ENCODE results near the gene INAVA.

INAVA gene

GRCh38 chr1:200894712-200895442 is at the start of gene INAVA:
Gene INAVA (plus strand): TSS chr1:200894900. CDS start chr1:200898401, 3,501 bp downstream.
- DNase-seq = no peak
- in situ Hi-C loops (cut with MboI; ENCODE audit: low pct_unique_long_range_greater_than_20kb, low sequenced_read_pairs) = no loop called here

- no peak for DNase-seq
- in situ Hi-C loops (cut with MboI; ENCODE audit: low pct_unique_long_range_greater_than_20kb, low sequenced_read_pairs) = no loop called here
Measured at GRCh38 chr1:200845360-200845759, 49.3 kb upstream of the INAVA start.

GRCh38 chr1:200846398-200846797 is 48.3 kb upstream of the INAVA start:
- in situ Hi-C loops (cut with MboI; ENCODE audit: low pct_unique_long_range_greater_than_20kb, low sequenced_read_pairs) = no loop called here

GRCh38 chr1:200849430-200849829 is 45.3 kb upstream of the INAVA start:
- no peak for DNase-seq
- in situ Hi-C loops (cut with MboI; ENCODE audit: low pct_unique_long_range_greater_than_20kb, low sequenced_read_pairs) = no loop called here

More at GRCh38 chr1:200846398-200846797, 48.3 kb upstream of the INAVA start:
- no peak for DNase-seq

GRCh38 chr1:200850554-200850953 is 44.1 kb upstream of the INAVA start:
- in situ Hi-C loops (cut with MboI; ENCODE audit: low pct_unique_long_range_greater_than_20kb, low sequenced_read_pairs) = no loop called here
- DNase-seq = no peak

GRCh38 chr1:200856716-200857357 is 37.9 kb upstream of the INAVA start:
- DNase-seq = no peak
- in situ Hi-C loops (cut with MboI; ENCODE audit: low pct_unique_long_range_greater_than_20kb, low sequenced_read_pairs) = no loop called here

- in situ Hi-C loops (cut with MboI; ENCODE audit: low pct_unique_long_range_greater_than_20kb, low sequenced_read_pairs) = no loop called here
- DNase-seq = no peak
Measured at GRCh38 chr1:200857804-200858203, 36.9 kb upstream of the INAVA start.

GRCh38 chr1:200861937-200862647 is 32.6 kb upstream of the INAVA start:
- no peak for DNase-seq
- in situ Hi-C loops (cut with MboI; ENCODE audit: low pct_unique_long_range_greater_than_20kb, low sequenced_read_pairs) = no loop called here

GRCh38 chr1:200862713-200863415 is 31.8 kb upstream of the INAVA start:
- no peak for DNase-seq
- in situ Hi-C loops (cut with MboI; ENCODE audit: low pct_unique_long_range_greater_than_20kb, low sequenced_read_pairs) = no loop called here

GRCh38 chr1:200866116-200866515 is 28.6 kb upstream of the INAVA start:
- in situ Hi-C loops (cut with MboI; ENCODE audit: low pct_unique_long_range_greater_than_20kb, low sequenced_read_pairs) = no loop called here
- no peak for DNase-seq

GRCh38 chr1:200866521-200866920 is 28.2 kb upstream of the INAVA start:
- DNase-seq = no peak
- in situ Hi-C loops (cut with MboI; ENCODE audit: low pct_unique_long_range_greater_than_20kb, low sequenced_read_pairs) = no loop called here

- DNase-seq = no peak
- in situ Hi-C loops (cut with MboI; ENCODE audit: low pct_unique_long_range_greater_than_20kb, low sequenced_read_pairs) = no loop called here
Measured at GRCh38 chr1:200867018-200867811, 27.5 kb upstream of the INAVA start.

GRCh38 chr1:200869376-200869752 is 25.3 kb upstream of the INAVA start:
- no peak for DNase-seq
- in situ Hi-C loops (cut with MboI; ENCODE audit: low pct_unique_long_range_greater_than_20kb, low sequenced_read_pairs) = no loop called here

GRCh38 chr1:200869753-200870391 is 24.8 kb upstream of the INAVA start:
- no peak for DNase-seq
- in situ Hi-C loops (cut with MboI; ENCODE audit: low pct_unique_long_range_greater_than_20kb, low sequenced_read_pairs) = no loop called here

GRCh38 chr1:200872446-200873115 is 22.1 kb upstream of the INAVA start, which contains the start of gene GPR25:
Gene GPR25 (plus strand): TSS chr1:200872981. CDS start chr1:200873038, 57 bp downstream.
- DNase-seq = no peak
- in situ Hi-C loops (cut with MboI; ENCODE audit: low pct_unique_long_range_greater_than_20kb, low sequenced_read_pairs) = no loop called here

GRCh38 chr1:200873116-200873670 is 21.5 kb upstream of the INAVA start:
- in situ Hi-C loops (cut with MboI; ENCODE audit: low pct_unique_long_range_greater_than_20kb, low sequenced_read_pairs) = no loop called here
- DNase-seq = no peak

GRCh38 chr1:200873671-200874397 is 20.9 kb upstream of the INAVA start:
- in situ Hi-C loops (cut with MboI; ENCODE audit: low pct_unique_long_range_greater_than_20kb, low sequenced_read_pairs) = no loop called here
- DNase-seq = no peak

Measured in KBM-7 (cell line).